Endodermal cell (in vitro differentiated cells): ENCODE measurements around the gene ARHGEF40. TPM values are rescaled to one million over a fixed set of nuclear protein-coding genes. Genes with fewer than 3 reads are reported as not detected.

Experiments
- DNase-seq: peaks from one replicate; pipeline ENCODE4 v3.0.0-alpha.2; 2017
- H3K27ac ChIP-seq: 2 replicates; pipeline ENCODE4 v1.5.1; 2013; ENCODE audit warnings: mild to moderate bottlenecking, low read depth, low read length, moderate library complexity
- H3K27me3 ChIP-seq: 2 replicates; pipeline ENCODE4 v1.6.1; 2013; ENCODE audit warnings: mild to moderate bottlenecking, low read length, moderate library complexity; ENCODE audit not compliant: insufficient read depth, control insufficient read depth, poor library complexity, severe bottlenecking
- H3K36me3 ChIP-seq: 2 replicates; pipeline ENCODE4 v1.7.0; 2013; ENCODE audit warnings: mild to moderate bottlenecking, low read length, moderate library complexity; ENCODE audit not compliant: control insufficient read depth, insufficient read depth
- H3K4me1 ChIP-seq: one replicate; pipeline ENCODE4 v1.7.0; 2013; ENCODE audit warnings: low read length; ENCODE audit not compliant: control insufficient read depth, insufficient read depth
- H3K4me3 ChIP-seq: 2 replicates; pipeline ENCODE4 v1.5.1; 2013; ENCODE audit warnings: mild to moderate bottlenecking, low read length, moderate library complexity
- H3K9ac ChIP-seq: 2 replicates; pipeline ENCODE4 v1.6.1; 2013; ENCODE audit warnings: mild to moderate bottlenecking, low read length, moderate library complexity; ENCODE audit not compliant: poor library complexity, severe bottlenecking; ENCODE audit errors: extremely low read depth
- H3K9me3 ChIP-seq: 2 replicates; pipeline ENCODE4 v1.6.1; 2013; ENCODE audit warnings: mild to moderate bottlenecking, low read length, moderate library complexity; ENCODE audit not compliant: control insufficient read depth
- H3K27ac Mint-ChIP-seq: 2 replicates; pipeline ENCODE4 v1.8.0; 2020; ENCODE audit warnings: mixed read lengths
- H3K27me3 Mint-ChIP-seq: 2 replicates; pipeline ENCODE4 v1.8.0; 2021; ENCODE audit warnings: mild to moderate bottlenecking, mixed read lengths; ENCODE audit not compliant: insufficient read depth
- H3K36me3 Mint-ChIP-seq: 2 replicates; pipeline ENCODE4 v1.8.0; 2020; ENCODE audit warnings: low read depth, mixed read lengths
- H3K4me1 Mint-ChIP-seq: 2 replicates; pipeline ENCODE4 v1.8.0; 2020; ENCODE audit warnings: mixed read lengths
- H3K4me3 Mint-ChIP-seq: 2 replicates; pipeline ENCODE4 v1.8.0; 2020; ENCODE audit warnings: mild to moderate bottlenecking, moderate library complexity, mixed read lengths
- H3K9me3 Mint-ChIP-seq: 2 replicates; pipeline ENCODE4 v1.8.0; 2020; ENCODE audit warnings: mild to moderate bottlenecking, mixed read lengths
- CTCF ChIP-seq: fragments of 200-600 bp; sonication (generic); conservative IDR thresholded peaks from 2 replicates; pipeline ENCODE4 v1.5.0; 2021; ENCODE audit warnings: antibody characterized with exemption, mild to moderate bottlenecking
- WGBS, 2 experiments: methylation state at CpG; one replicate each; pipeline versions ENCODE4 v1.1.5 to v1.1.7; 2013; ENCODE audit warnings: missing lambda C conversion rate in 2 of 2, mixed read lengths in 1 of 2; ENCODE audit not compliant: insufficient coverage in 1 of 2, insufficient read length in 1 of 2; 5-methylcytosine and 5-hydroxymethylcytosine counted together
- total RNA-seq, 2 donors: library from RNA; stranded (reverse); fragmentation: NEBNext Ultra II Directional in 1 of 2; extraction: Animal tissue kit (Norgen Biotek cat#: 25700) in 1 of 2; gene quantifications; 2 replicates in 1 of 2; 3 replicates in 1 of 2; pipeline ENCODE4 v1.2.1, GENCODE V29; 2021

The ARHGEF40 gene
- total RNA-seq, 2 donors from 2014 or later = 71.1 to 73.5 TPM

GRCh38 chr14:21029917-21030316, 40.2 kb upstream of the ARHGEF40 start, which contains the start of gene TPPP2:
Gene TPPP2, plus strand, starts transcription at chr14:21030217. Its CDS starts 365 bp downstream, at chr14:21030582.
- H3K36me3 Mint-ChIP-seq = no peaks in the 10 kb centered on the region
- WGBS, 2 experiments = 97 to 100% methylated on average over 1 to 4 of the region's 5 CpGs

GRCh38 chr14:21030531-21030930, 39.6 kb upstream of the ARHGEF40 start:
- Mint-ChIP-seq H3K4me1 (peaks cover 15% of the 10 kb centered on the region), H3K4me3 (no peak overlapping the region), H3K9me3 (no peaks in the 10 kb centered on the region), H3K27me3 (peaks cover 32% of the 10 kb centered on the region), H3K36me3 (no peaks in the 10 kb centered on the region), H3K27ac (no peak overlapping the region)
- TF ChIP-seq CTCF = no peak
- 87 to 90% methylated on average over 11 to 12 of the region's 12 CpGs for WGBS, 2 experiments
- Histone ChIP-seq H3K4me3 (no peak overlapping the region), H3K9ac (no peak overlapping the region), H3K27ac (no peak overlapping the region), H3K9me3 (no peaks in the 10 kb centered on the region), H3K27me3 (no peaks in the 10 kb centered on the region), H3K4me1 (no peaks in the 10 kb centered on the region), H3K36me3 (no peaks in the 10 kb centered on the region)
- no peak for DNase-seq

More at GRCh38 chr14:21029917-21030316, 40.2 kb upstream of the ARHGEF40 start, which contains the start of gene TPPP2:
- DNase-seq = no peak
- H3K4me3 Mint-ChIP-seq = no peak within 1 kb of the TSS
- H3K27me3 Mint-ChIP-seq = peaks cover 30% of the 10 kb centered on the region
- H3K4me3 ChIP-seq = no peak within 1 kb of the TSS
- H3K4me1 ChIP-seq = no peaks in the 10 kb centered on the region
- TF ChIP-seq CTCF = no peak
- no peaks in the 10 kb centered on the region for H3K9me3 Mint-ChIP-seq
- H3K27ac Mint-ChIP-seq = no peak within 1 kb of the TSS
- no peaks in the 10 kb centered on the region for H3K36me3 ChIP-seq
- H3K9me3 ChIP-seq = no peaks in the 10 kb centered on the region
- H3K9ac ChIP-seq = no peak within 1 kb of the TSS
- H3K27me3 ChIP-seq = no peaks in the 10 kb centered on the region
- peaks cover 15% of the 10 kb centered on the region for H3K4me1 Mint-ChIP-seq
- H3K27ac ChIP-seq = no peak within 1 kb of the TSS

- TF ChIP-seq CTCF = no peak
These were observed 37.6 kb upstream of the ARHGEF40 start for GRCh38 chr14:21032326-21033132.

More at GRCh38 chr14:21032326-21033132, 37.6 kb upstream of the ARHGEF40 start:
- Histone ChIP-seq H3K4me1 (no peaks in the 10 kb centered on the region), H3K27me3 (no peaks in the 10 kb centered on the region), H3K9ac (no peak overlapping the region), H3K4me3 (no peak overlapping the region), H3K9me3 (no peaks in the 10 kb centered on the region), H3K36me3 (no peaks in the 10 kb centered on the region), H3K27ac (no peak overlapping the region)
- DNase-seq = no peak
- H3K27me3 Mint-ChIP-seq = peaks cover 36% of the 10 kb centered on the region
- no peak overlapping the region for H3K4me3 Mint-ChIP-seq
- no peaks in the 10 kb centered on the region for H3K9me3 Mint-ChIP-seq
- H3K4me1 Mint-ChIP-seq = no peaks in the 10 kb centered on the region
- WGBS, 2 experiments = 80 to 91% methylated on average over 1 to 5 of the region's 5 CpGs
- H3K27ac Mint-ChIP-seq = no peak overlapping the region
- H3K36me3 Mint-ChIP-seq = no peaks in the 10 kb centered on the region
